Stomach (tissue), 4 donors: ENCODE data around the gene ALKBH8.
"Not testable (repeated sequence)": the region's sequence is repeated elsewhere in the genome, so short reads cannot be mapped to it uniquely, and the experiment has no call there.

Experiments used
- CTCF ChIP-seq, 7 experiments: fragments of 450-650 bp in 4 of 7; fragments of 200-600 bp in 3 of 7; sonication (generic) in 3 of 7; IDR thresholded peaks; one replicate each; pipeline ENCODE4 v1.5.1; 2016 to 2019; ENCODE audit warnings: antibody characterized with exemption in 7 of 7, control low read depth in 2 of 7, mild to moderate bottlenecking in 1 of 7
- EP300 ChIP-seq: sonication (generic); formaldehyde crosslinking; IDR thresholded peaks from one replicate; pipeline ENCODE4 v1.6.1; 2017; ENCODE audit warnings: antibody characterized with exemption
- POLR2A ChIP-seq, 4 donors: fragments of 450-650 bp; IDR thresholded peaks; one replicate each; pipeline ENCODE4 v1.6.1; 2016; ENCODE audit warnings: antibody characterized with exemption in 4 of 4, control low read depth in 2 of 4, mild to moderate bottlenecking in 1 of 4, moderate library complexity in 1 of 4
- POLR2AphosphoS5 ChIP-seq, 3 donors: sonication (generic); formaldehyde crosslinking; IDR thresholded peaks; one replicate each; pipeline ENCODE4 v1.6.1; 2016; ENCODE audit warnings: antibody characterized with exemption in 3 of 3

DNA sequence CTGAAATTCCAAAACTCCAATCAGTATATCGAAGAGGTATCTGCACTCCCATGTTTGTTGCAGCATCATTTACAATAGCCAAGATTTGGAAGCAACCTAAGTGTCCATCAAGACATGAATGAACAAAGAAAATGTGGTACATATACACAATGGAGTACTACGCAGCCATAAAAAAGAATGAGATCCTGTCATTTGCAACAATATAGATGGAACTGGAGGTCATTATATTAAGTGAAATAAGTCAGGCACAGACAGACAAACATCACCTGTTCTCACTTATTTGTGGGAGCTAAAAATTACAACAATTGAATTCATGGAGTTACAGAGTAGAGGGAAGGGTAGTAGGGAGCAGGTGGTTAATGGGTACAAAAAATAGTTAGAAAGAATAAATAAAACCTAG is 13.6 kb upstream of the ALKBH8 start:
- TF ChIP-seq POLR2A (IDR thresholded peaks at IDR 0.05); CTCF (IDR thresholded peaks at IDR 0.05); POLR2AphosphoS5 (IDR thresholded peaks at IDR 0.05); EP300: not testable (repeated sequence)
